GOT3 (cell line): ENCODE results near the gene PRPF40B.
A peak's percentile ranks its signal among the peaks of the same experiment; 100 is the strongest.

Source experiments
- DNase-seq: peaks from one replicate; lab custom pipeline; 2025; ENCODE audit warnings: mixed read lengths; lab: John Stamatoyannopoulos, UW

Gene PRPF40B

DNA sequence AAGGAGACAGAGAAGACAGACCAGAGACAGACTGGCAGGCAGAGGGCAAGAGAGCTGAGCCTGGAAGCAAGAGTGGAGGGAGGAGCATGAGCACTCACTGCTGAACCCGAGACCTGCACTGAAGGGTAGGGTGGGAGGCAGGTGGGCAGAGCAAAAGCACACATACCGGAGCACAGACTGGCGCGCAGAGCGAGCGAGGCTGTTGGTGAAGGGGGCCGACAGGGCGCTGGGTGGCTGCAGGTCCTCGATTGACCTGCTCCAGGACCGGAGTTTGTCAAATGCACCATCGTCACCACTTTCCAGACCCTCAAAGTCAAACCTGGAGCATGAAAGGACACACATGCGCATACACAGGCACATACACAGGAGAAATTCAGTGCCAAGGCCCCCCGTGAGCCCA is 34.9 kb downstream of the PRPF40B start:
- no peak for DNase-seq

DNA sequence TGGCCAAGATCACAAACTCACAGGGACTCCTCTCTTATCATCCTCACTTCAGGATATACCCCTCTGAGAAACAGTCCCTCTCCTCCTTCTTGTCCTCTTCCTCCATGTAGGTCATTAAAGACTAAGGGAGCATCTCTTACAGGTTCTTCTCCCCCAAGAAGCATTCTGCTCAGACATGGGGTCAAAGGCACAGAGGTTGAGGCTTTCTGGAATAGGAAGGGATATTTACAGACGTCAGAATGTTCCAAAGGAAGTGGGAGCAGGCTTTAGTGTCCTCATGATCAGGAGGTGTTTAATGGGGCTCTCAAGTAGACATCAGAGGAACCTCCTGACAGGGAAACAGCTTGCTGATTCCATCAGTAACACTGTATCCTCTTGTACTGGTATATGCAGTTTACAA is 36.4 kb downstream of the PRPF40B start:
- DNase-seq = no peak

DNA sequence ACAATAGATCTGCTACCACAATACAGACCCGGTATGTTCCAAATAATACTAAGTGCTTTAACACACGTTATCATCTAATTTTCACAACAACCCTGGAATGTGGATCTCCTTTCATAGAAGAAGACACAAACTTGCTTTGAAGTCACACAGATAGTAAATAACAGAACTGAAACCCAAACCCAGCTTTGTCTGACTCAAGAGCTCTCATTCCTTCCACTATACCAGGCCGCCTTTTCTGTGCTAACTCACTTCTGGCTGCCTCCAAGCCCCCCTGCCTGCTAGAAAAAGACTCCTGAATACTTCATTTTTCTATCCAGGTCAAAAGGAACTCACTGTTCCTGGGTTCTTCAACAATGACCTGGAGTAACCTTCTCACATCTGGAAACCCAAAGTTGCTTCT is 37.8 kb downstream of the PRPF40B start:
- DNase-seq = no peak

DNA sequence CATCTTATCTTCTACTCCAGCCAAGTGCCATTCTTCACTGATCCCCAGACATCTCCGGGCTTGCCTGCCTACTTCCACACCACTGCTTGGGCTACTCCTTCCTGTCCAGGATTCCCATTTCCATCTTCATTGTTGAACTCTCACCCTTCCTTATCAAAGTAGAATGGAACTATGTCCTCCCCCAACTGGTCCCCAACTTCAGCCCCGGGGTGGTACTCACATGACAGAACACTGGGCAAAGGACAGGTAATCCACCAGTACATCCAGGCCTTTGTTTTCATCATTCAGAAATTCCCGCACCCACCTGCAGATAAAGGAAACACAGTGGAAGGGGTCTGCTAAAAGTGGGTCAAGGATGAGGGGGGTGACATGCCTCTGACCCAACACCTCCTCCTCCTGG is 38.4 kb downstream of the PRPF40B start:
- no peak for DNase-seq

DNA sequence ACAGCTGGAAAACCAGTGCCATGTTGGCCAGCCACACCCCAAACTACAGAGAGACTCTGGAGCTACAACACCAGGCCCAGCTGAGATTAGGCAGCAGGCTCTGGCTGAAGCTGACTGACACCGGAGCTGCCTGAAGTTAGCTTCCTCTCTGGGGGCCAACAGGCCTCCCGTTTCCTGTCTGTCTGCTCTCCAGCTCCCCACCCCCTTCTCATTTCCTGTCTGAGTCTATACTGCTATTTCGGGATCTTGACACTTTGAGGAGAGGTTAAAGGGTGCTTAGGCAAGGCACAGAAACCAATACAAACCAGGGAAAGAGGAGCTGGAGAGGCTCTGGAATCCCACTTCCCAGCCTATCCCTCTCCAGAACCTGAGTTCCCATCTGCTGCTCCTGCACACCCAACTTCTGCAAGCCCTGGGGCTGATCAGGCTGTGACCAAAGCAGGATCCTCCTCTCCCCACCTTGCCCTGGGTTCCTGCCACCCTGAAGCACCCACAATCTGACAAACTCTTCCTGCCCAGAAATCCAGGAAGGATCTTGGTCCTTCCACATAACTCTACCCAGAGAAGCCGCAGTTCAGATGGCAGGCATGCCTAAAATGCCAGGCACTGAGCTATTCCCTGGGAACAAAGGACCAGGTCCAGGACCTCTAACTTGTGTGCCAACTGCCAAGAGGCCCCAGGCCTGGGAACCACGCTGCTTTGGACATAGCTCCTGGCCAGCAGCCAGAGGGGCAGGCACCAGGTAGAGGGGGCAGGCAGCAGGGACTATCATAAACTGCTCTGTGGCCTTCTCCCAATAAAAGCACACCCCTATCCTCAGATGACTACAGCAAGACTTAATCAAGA is 39.9 kb downstream of the PRPF40B start:
- DNase-seq = no peak

DNA sequence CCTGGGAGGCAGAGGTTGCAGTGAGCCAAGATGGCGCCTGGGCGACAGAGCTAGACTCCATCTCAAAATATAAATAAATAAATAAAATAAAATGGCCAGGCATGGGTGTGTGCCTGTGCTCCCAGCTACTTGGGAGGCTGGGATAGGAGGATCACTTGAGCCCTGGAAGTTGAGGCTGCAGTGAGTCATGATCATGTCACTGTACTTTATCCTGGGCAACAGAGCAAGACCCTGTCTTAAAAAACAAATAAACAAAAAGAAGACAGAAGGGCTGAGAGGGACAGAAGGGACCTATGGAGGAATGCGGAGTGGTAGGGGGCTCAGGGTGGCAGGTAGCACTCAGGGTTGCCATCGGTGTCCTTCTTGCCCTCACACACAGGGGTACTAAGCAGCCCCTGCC is 40.8 kb downstream of the PRPF40B start:
- no peak for DNase-seq

DNA sequence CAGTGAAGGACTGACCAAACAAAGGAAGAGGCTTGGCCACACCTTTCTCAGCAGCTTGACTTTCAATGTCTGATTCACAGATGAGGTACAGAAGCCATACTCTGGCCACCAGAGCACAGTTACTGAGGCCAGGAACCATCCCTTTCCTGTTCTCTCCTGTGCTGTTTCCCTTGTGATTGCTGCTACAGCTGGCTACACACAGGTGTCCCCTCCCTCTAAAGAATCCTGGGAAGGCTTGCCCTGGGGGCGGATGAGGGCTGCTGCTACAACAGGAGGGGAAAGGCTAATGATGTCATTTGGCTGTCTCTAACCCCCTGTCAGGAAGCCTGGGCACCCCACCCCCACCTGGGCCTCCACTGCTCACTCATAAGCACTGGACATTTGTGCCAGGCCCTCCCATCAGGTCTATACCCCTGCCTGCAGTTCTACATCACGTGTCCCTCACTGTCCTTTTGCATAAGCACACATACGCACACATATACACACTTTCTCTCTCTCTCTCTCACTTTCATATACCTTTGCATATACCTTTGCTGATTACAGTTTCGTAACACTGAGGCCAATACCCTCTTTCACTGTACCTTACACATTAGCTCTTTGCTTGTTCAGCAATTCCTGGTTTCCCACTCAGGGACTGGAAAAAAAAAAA is 41.4 kb downstream of the PRPF40B start:
- no peak for DNase-seq

DNA sequence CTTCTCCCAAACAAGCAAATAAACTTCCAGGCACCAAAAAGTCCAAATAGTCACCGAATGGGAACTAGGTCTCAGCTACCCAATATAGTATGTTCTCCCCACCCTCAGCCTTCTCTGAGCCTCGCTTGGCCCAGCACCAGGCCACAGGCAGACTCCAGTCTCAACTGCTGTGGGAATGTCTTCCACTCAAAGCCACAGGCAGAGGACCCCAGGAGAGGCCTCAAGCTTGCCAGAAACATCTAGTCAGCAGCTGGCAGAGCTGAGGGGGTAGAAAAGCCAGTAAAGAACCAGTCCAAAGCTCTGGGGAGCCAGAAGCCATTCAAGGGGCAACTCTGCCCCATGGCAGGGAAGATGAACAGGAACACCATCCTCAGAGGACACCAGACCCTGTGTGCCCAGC is 42.0 kb downstream of the PRPF40B start:
- no peak for DNase-seq

DNA sequence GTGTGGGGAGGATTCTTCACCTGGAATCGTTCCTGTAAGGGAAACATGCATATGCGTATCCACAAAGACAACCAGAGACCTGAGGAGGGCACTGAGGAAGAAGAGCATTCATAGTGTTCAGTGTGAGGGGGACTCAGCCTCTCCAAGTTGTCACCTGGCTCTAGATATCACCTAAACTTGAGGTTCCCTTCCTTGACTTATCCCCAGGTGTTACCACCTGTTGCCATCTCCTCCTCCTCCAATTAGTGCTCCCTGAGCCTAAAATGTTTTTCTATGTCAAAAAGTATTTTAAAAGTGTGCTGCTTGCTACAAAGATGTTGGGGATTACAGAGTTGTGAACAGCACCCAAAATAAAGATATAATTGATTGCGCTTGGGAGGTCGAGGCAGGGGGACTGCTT is 42.8 kb downstream of the PRPF40B start:
- no peak for DNase-seq

DNA sequence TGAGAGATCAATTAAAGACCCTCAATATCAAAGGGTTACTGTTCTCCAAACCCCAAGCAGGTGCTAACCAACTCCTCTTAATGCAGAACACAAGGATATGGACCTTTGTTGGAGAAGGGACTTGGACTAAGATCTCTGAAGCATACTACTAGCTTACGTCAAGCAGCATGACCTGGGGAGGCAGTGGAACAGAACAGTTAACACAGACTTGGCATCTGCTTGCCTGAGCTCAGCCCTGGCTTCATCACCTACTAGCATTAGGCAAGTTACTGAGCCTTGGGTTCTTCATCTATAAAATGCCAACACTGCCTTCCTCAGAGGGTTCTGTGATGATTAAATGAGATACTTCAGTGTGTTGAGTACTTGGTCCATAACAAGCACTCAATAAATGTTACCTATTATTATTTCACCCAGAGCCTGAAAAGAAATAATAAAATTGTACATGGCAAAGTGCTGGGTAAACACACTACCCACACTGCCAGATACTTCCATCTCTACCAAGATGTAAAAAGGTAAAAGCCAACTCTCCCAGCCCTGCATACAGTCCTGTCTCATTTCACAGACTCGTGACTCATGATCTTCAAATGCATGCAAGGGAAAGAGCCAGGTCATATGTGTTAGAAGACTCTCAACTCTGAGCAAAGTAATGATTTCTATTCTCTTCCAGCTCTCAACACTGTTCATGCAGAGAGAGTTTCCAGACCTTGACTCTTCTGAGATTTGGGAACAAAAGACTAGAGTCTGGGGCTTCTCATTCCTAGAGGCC is 44.1 kb downstream of the PRPF40B start:
- DNase-seq = no peak

DNA sequence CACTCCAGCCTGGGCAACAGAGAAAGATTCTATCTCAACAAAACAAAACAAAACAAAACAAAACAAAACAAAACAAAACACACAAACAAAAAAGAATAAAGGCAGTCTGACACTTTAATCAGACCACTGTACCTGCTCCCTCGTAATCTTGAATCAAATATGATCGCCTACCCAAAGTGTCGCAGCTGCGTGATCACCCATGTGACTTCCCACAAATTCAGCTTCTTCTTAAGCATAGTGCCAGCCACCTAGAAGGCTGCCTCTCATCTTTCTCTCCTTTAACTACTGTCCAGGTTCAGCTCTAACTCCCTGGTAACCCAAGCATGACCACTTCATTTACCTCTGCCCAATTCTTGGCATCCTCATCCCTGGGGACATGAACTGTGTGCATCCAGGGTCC is 46.4 kb downstream of the PRPF40B start:
- no peak for DNase-seq

DNA sequence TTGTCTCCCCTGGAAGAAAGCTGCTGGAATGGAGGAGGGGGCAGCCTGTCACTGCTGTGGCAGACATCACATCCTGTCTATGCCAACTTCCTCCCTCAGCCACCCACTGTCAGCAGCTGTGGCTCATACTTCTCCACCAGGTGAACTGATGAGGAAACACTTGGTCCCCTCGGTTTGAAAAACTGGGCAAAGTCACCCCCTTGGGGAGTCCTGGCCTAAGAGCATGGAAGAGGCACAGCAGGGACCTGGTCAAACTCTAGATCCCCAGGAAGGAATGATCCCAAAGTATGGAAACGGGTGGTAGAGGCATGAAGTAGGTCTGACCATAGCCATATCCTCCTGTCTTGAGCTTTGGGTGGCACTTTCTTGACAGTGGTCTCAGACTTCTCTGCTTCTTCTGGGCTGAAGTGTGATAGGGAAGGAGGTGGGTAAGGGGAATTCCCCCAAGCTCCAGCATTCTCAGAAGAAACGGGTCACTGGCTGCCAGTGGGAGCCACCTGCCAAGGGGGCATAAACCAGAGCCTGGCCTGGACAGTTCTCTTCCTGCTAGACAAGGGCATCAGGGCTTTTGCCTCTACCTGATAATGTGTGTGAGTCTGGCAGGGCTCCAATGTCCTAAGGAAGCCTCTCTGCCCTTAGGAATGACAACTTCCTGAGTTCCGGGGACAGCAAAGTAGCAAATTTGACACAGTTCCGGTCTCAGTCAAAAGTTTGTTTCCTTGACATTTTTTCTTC is 47.8 kb downstream of the PRPF40B start:
- no peak for DNase-seq

DNA sequence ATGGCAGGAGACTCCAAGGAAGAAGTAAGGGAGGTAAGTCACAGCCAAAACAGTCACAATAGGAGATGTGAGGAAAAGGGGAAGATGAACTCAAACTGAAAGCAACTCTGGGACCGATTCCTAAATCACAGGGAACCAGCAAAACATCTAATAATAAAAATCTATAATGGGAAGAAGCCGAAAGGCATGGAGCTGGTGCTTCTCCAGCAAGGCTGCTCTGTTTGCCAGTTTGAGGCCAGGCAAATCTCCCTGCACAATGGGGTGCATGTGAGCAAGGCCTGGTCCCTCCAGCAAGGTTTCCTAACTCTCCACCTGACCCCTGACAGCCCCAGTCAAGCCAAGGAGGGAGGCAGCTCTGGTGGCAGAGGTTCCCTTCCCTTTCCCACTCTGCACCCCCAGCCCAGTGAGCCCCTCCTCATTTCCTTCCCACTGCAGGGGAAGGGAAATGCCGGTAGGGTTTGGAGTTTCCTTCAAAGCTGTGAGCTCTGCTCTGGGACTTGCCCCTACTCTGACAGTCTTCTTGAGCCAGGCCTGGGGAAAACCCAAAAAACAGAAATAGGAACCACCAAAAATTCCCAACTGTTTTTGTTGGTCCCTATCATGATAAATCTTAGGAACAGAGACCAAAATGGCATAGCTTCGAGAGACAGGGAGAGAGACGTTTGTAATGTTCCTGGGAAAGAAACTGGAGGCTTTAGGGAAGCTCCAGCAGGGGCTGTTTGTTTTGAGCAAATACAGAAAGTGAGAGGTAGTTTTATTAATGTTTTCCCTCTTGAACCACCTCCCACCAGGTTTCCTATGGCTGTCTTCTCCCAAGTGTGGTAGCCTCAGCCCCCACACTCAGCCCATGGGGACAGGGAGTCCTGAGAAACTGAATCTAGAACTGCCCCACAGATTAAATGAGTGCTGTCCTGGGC is 49.2 kb downstream of the PRPF40B start:
- no peak for DNase-seq

DNA sequence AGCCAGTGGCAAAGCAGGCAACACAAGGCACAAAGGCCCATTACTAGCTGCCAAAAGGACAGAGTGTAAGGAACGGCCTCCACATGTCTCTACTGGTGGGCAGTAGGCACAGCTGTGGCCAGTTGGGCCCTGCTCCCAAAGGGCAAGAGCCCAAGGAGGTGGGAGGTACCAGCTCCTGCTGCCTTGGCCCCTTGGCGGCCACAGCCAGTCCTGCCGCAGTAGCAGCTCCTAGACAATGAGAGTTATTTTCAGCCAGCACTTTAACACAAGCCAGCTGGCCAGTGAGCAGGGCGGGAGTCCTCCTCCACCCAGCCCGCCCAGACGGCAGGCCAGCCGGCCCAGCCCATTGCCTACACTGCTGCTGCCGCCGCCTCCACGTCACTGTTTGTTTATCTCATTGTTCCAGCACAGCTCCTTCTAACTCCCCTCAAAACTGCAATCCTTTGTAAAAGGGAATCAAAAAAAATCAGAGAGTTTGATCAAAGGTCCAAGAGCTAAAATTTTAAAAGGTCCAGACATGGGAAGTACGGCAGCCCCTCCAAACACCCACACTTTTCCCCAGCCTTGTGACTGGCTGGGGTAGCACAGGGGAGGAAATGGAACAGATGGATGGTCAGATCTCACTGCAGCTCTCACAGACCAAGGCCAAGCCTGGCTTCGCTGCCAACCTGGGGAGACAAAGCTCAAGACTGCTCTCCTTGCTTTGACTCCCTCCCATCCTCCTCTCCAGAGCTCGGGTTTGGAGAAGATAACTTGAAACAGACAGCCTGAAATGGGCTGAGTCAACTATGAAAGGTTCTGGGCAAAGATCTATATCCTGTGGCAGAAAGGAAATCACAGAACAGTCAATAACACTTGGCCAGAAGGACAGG is 50.3 kb downstream of the PRPF40B start:
- peak; percentile 54 for DNase-seq

DNA sequence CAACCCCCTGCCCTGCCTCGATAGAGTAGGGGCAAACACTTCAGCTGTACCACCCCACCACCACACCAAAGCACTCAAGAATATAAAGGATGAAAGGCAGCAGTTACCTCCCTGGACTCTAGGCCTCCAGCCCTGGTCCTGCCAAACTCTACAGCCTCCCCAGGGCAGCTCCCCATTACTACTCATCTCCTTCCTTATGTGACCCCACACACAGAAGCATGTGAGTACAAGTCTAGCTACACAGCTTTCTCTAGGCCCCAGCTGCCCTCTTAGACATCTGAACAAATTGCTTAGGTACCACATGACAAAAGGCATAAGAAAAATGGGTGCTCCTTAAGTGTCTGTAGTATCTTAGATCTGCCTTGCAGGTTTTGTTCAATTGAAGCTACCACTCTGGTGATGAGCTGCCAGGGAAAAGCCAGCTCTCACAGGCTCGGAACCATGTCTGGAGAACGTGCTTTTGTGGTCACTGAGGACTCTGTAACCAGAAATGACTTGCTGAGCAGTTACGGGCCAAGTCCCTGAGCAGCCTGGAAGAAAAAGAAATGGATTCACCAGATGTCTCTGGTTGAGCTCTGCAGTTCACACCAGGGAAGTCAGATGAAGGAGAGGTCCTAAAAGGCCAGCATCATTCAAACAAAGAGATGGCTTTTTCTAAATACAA is 51.1 kb downstream of the PRPF40B start:
- DNase-seq = no peak

DNA sequence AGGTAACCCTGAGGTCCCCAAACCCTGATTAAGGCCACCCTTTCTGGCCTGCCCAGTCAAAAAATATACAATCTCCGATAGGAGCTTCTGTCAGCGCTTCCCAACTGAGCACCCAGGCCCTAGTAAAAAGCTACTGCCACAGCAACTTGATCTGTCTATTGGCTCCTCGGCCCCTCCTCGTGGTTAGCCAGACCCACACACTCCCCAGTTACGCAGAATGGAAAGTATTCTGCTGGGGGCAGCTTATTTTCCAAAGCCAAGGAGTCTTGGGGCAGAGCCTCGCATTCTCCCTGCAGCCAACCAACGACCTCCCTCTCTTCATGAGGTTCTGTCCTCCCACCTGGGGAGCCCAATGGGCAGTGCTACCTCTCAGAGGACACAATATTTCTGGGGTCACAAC is 51.8 kb downstream of the PRPF40B start:
- DNase-seq = no peak

DNA sequence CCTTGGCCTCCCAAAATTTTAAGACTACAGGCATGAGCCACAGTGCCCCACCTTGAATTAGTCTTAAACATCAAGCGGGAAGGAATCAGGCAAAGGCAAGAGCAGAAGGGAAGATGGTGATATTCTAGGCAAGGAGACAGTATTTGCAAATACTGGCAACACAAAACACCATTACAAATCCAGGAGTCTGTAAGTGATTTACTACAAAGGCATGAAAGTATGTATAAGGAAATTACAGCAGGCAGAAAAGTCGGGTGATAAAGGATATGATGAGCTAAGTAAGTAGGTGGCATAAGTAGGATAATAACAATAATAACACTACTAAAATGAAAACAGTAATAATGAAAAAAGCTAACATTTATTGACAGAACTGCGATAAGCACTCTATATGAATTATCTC is 55.4 kb downstream of the PRPF40B start:
- DNase-seq = no peak

DNA sequence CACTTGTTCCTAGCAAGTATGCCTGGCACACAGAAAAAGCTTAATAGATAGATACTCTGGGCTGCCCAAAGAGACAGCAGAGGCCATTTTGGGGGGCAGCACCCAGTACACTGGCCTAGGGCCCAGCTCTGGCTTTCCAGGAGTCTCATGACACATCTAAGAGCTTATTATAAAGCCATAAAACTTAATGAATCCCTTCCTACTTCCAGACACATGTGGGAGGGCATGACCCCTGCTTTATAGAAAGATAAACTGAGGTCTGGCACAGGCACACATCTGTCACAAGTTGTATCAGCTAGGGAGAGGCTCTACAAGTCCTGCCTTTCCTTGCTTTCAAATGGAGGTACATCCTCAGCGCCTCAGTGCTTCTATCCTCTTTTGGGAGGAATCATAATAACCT is 56.7 kb downstream of the PRPF40B start:
- DNase-seq = no peak

DNA sequence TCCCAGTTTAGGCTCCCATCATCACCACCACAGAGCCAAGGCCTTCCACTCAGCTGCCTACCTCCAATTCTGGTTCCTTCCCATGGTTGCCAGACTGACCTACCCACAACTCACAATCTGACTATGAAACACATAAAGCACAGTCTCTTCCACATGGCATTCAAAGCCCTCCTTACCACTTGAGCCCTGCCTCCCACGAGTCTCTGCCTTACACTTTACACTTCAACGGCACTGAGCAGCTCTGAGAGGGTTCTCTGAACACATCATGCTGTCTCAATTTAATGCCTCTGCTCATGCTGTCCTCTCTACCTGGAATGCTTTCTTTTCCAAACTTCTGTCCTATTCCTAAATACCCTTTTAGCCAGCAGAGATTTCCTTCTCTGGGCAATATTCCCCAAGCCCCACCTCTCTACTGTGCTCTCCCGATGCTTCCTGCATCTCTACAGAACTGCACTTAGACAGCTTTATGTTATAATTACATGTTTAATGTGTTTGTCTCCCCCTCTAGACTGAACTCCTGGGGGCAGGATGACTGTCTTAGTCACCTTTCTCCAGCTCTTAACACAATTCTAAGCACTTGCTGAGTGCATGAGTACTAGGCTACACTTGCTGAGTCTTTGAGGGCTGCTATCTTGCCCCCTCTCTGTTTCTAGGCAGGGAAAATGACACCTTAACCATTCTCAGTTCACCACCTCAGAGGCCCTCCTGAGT is 60.4 kb downstream of the PRPF40B start:
- DNase-seq = no peak
